NCI-H2171 (cell line): ENCODE results near the gene HINT2.

Experiments
- DNase-seq: peaks from one replicate; lab custom pipeline; 2025; lab: John Stamatoyannopoulos, UW

Gene HINT2

DNA sequence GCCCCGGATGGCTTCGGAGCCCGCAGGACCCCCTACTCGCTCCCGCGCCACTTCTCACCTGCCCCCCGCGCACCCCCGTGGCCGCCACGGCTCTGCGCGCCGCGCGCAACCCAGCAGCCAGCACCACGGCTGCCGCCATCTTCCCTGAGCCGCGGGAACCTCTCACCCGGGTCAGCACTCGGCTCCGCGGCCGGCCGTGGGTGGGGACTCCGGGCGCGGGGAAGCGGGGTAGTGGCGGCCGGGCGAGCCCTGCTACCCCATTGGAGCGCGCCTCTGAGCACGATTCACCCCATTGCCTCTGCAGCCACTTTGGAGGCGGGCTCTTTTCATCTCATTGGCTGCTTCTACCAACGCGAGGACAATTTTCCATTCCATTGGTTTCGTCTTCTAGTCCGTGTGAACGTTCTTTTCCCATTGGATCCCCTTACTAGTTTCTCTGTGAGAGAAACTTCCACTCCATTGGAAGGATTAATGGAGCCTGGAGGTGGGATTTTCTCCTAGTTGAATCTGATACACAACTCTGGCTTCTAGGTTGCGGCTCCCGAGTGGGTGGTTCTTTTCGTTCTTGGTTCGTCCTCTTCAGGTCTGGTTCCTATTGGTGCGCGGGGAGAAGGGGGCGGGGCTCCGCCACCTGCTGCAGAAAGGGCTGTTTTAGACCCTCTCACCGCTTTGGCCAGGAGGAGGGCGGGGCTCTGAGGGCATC lies at the start of gene HINT2:
HINT2 (minus strand) TSS at position 202 of the 703 bp plus-strand sequence; CDS start at position 139, 63 bp downstream.
- peak; percentile 90 for DNase-seq

DNA sequence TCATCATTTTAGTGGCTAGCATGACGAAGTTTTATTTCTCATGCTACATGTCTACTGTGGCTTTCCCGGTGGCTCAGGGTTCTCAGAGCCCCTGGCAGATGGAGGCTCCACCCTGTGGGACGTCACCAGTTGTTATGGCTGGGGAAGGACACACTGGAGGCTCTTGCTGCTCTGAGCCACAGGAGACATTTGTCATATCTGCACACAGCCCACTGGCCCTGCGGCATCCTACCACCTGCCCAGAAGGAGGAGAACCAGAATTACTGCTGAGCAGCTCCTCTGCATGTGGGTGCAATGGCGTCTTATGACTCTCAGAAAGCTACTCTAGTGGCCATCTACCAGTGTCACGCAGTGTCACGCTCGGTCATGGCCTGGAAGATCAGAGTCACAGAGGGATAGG lies 48.7 kb upstream of the HINT2 start:
- no peak for DNase-seq

DNA sequence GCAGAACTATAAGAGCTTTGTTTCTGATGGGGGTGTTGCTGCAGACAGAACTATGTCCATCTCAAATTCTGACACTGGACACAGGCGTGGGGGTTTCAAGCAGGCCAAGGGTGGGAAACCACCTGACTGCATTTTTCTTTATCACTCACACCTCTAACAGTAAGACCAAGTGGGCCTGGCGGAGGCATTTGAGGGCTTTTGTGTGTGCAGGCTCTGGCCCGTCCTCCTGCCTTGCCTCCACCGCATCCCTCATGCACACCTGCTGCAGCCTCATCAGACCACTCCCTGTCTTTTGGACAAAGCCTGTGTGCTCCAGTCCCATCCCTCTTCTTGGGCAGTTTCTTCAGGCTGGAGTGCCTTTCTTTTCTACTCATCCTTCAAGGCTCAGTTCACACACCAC lies 47.5 kb upstream of the HINT2 start:
- DNase-seq, result no peak

DNA sequence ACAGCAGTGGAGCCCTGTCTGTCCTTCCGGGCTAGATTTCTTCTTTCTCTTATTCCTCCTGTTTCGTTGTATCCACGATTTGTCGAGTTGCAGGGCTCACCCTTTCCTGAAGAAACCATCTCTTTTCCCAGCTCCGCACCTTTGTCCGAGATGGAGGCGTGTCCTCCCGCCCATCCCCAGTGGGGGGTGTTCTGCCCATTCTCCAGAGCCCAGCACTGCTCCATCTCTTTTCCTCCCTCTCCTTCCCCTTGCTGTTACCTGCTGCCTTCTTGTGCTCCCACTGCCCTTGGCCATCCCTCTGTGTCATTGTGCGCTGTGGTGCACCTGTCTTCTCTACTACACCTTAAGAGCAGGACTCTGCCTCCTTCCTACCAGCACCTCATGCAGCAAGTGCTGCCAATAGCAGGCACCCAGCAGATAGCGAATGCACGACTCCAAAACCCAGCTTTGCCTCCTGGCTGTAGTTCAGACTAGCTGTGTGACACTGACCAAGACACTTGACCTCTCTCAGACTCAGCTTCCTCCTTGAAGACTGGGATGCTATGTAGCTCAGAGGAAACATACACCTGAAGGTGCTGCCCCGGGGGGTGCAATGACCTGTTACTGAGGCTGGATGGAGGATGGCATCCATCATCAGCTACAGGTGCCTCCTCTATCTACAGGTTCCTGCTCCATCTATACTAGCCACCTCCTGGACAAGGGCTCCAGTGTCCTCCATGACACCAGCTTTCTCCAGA lies 46.5 kb upstream of the HINT2 start:
- DNase-seq, result no peak

DNA sequence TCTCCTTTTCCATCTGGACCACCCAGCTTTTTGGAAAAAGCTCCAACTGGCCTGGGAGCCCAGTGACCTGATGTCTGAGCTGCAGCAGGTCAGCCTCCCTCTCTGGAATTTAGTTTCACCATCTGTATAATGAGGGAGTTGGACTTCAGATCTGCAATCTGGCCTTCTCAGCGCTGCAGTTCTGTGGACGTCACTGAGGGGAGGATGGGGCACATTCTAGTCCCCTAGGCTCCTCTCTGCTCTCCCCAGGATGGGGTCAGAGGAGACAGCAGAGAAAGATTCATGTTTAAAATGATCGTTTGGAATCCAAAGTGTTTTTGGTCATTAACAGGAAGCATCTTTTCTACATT lies 45.1 kb upstream of the HINT2 start:
- no peak for DNase-seq

DNA sequence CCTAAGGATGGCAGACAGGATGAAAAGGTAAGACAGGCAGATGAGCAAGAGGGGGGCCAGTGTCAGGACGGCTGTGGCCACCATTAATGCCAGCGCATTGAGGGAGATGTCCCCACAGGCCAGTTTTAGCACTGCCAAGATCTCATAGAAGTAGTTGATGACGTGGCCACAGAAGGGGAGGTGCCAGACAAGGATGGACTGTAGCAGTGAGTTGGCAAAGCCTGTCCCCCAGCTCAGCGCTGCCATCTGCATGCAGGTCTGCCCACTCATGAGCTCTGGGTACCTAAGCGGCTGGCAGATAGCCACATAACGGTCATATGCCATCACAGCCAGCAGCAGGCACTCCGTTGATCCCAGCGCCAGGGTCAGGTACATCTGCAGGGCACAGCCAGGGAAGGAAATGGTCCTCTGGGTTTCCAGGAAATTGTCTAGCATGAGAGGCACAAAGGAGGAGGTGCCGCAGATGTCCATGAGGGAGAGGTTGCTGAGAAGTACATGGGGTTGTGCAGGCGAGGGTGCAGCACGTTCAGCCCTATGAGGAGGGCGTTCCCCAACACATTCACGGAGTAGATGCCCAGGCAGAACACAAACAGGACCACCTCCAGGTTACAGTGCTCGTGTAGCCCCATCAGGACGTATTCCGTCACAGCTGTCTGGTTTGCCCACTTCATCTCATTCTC lies 44.6 kb upstream of the HINT2 start:
- no peak for DNase-seq

DNA sequence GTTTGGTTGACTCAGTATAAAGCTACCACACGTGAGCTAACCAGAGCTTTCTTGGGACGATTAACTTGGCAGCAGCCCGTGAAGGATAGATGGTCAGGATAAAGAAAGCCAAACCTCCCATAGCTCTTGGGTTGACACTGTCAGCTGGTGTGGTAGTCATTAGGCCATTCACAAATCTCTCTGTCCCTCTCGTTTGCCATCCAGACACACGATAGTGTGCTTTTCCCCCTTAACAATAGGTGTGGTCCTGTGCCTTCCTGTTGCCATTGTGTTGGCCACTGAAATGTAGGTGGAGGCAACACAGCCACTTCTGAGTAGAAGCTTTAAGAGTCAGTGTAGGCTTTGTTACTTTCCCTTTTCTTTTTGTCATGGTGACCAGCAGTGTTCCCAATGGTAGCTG lies 43.6 kb upstream of the HINT2 start:
- no peak for DNase-seq

DNA sequence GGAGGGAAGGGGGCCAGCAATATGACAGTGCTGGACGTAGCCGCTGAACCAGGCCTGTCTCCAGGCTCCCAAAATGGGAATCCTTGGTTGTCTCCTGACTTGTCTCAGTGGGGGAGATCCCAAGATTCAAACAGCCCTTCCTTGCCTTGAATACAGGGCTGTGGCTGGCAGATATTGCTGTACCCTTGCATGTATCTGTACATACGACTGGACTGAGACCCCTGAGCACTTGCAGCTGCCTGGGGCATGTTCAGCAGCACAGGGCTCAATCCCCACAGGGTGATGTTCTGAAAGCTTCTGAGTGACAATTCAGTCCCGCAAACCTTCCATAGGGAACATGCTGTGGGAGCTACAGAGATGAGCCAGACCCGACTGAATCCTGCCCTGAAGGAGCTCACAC lies 42.0 kb upstream of the HINT2 start:
- no peak for DNase-seq

DNA sequence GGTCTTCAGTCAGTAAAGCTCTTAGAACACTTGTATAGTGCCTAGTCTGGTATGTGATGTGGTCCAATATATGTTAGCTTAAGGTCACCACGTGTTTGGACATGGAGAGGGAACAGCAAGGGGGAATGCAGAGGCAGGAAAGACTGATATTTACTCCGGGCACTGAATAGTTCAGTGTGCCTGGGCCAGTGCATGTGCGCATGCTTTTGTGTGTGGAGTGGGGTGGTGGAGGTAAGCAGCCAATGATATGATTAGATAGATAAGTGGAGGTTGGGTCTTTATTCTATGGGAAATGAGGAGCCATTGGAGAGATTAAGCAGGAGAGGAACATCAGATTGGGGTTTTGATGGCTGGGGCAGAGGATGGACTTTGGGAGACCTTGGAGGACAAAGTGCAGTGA lies 41.4 kb upstream of the HINT2 start:
- DNase-seq, result no peak

DNA sequence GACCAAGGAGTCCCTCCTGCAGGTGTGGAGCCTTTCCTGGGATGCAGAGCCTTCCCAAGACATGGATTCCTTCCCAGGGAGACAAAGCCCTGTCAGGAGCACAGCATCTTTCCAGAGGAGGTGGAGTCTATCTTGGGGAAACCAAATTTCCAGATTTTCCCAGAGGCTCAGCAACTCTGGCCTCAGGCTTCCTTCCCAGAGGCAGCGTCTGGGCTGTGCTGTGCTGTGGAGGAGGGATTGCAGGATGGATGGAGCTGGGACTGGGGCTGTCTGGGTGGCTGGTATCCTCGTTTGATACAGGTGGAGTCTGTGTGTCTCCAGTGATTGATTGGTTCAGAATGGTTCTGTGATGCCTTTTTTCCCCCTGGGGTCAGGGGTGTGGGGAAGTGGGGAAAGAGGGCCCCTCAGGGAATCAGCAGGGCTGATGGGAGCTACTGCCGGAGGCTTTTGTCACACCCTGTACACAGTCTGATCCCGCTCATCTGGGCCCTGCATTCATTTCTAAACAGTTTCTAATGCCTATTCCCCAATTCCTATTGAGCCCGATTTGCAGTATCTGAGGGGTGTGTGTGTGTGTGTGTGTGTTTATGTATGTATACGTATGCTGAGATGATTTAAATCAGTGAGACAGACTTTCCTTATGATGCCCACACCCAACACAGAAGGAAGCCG lies 39.4 kb upstream of the HINT2 start:
- no peak for DNase-seq

DNA sequence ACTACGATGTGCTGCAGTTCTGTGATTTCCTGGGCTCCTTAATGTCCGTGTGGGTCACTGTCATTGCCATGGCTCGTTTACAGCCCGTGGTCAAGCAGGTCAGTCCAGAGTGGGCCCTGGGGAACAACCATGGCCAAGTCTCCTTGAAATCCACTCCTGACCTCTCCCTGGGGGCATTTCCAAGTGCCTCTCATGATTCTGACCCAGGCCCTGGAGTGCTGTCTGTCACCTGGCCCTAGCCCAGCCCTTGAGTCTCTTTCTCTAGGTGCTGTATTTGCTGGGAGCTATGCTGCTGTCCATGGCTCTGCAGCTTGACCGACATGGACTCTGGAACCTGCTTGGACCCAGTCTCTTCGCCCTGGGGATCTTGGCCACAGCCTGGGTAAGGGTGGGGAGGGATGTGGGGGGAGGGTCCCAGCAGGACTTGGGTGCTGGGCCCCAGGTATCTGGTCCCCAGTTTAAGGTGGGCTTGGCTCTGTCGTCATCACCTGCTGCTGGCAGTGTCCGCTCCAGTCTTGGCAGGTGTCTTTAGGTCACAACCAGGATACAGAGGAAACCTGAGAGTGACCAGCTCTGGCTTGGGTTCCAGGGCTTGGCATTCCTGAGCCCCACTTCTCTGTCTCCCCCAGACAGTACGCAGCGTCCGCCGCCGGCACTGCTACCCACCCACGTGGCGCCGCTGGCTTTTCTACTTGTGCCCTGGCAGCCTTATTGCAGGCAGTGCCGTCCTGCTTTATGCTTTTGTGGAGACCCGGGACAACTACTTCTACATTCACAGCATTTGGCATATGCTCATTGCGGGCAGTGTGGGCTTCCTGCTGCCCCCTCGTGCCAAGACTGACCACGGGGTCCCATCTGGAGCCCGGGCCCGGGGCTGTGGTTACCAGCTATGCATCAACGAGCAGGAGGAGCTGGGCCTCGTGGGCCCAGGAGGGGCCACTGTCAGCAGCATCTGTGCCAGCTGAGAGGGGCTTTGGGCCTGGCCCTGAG lies 38.3 kb upstream of the HINT2 start:
- DNase-seq, result no peak

DNA sequence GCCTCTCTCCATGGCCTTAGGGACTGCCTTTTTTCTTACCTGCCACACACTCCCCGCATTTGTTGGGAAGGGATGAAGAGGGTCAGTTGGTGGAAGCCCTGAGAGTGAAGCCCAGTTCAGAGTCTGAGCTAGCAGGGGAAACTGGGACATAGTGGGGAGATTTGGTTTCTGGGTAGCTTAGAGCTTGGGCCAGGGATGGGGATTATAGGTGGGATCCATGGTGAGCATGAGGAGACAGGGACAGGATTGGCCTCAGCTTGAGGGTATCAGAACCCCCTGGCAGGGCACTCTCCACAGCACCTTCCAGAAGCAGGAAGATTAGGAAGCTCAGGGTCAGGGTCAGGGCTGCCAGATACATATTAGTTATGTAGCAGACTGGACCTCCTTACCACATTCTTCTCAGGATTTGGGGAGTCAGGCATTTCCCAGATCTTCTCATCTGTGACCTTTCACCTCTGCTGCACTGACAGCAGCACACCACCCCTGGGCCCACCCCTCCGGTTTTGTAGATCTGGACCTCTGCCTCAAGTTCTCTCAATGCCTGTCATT lies 37.5 kb upstream of the HINT2 start:
- DNase-seq, result no peak

DNA sequence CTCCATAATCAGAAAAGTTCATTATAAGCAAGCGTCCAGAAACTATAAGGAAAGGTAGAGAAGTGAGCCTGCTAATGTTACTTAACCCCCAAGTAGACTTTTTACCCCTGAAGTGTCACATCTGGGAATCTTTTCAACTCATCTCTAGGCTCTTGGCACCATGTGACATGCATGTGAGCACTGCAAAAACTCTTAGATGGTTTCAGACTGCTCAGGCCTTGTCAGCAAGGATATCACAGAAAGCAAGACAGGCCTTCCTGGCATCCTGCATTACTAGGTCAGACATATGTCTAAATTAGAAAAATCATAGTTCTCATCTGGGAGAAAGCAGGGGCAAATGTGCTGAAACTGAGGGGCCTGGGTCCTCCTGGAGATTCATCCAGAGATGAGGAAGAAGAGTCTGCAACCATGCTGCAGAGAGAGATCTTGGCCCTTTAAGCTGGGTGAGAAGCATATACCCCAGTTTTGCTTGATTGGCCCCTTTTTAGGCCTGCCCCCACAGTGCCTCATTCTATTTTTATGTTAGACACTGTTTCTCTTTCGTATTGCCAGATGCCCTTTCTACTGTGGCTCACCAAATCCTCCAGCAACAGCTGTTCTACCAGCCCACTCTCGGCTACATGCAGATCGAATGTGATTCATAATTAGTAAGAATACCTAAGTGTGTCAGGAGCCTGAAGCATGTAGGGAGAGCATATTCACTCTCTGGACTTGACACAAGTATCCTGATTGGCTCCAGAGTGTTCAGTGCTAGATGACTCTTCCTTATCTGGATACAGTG lies 33.1 kb upstream of the HINT2 start:
- DNase-seq, result no peak

DNA sequence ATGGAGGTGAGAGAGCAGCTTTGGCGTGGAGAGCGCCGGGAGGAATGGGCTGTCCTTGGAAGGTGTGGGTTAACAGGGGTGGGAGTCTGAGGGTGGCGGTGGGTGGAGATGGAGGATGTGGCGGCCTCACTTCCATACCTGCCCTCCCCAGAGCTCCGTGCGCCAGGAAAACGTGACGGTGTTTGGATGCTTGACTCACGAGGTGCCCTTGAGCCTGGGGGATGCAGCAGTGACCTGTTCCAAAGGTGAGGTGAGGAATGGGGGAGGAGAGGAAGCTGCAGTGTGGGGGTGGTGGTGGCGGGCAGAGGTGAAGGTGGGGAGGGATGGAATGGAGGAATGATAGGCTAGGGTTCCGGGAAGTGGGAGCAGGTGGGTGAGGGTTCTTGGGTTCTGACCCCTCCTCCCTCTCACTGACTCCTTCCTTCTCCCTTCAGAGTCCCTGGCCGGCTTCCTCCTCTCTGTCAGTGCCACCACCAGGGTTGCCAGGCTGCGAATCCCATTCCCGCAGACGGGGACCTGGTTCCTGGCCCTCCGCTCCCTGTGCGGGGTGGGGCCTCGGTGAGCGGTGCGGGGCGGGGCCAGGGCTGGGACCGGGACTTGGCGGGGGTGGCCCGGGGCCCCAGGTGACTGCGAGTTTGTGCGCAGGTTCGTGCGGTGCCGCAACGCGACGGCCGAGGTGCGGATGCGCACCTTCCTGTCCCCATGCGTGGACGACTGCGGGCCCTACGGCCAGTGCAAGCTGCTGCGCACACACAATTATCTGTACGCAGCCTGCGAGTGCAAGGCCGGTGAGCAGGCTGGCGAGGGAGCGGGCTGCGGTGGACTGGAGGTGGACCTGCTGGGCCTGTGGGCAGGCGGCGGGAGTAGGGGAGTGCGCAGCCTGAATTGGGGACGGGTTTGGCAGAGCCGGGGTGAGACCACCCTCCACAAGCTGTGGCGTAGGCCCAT lies 31.3 kb upstream of the HINT2 start:
- DNase-seq, result no peak

DNA sequence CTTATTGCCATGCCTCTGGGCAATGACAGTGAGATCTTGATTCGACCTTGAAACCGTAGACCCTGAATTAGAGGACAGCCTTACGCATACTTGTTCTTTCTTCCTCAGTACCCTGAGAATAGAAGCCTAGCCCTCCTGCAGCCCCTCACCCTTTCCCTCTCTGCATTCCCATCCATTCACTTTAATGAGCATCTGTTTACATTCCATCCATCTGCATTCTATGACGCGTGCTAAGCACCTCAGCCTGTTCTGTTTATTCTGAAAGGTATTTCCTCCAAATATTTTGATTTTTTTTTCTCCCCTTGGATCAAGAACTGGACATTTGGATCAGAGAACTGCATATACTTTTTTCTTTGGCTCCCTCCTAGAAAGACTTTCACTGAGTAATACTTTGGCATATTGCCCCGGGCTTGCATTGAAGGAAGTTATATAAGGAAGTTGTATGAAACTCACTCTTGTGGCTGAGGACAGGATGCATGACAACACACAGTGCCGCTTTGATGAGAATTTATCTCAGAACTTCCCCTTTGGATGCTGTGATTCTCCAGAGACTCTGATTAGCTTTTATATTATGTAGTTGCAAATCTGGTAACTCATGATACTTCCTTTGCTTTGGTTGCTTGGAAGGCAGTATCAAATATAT lies 29.9 kb upstream of the HINT2 start:
- no peak for DNase-seq

DNA sequence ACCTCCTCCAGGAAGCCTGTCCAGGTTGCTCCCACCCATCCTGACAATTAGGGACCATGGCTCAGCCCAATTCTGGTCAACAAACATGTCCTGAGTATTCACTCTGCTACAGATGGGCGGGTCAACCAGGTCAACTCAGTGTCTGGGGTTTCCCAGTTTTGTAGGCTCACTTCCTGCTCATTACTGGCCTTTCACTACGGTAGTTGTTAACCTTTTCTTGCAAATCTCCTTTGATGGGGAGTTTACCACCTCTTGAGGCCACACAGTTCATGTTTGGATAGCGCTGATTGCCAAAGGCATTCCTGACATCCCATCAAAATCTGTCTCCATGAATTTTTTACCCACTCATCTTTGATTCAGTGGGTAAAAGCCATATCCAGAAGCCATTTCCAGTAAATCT lies 28.0 kb upstream of the HINT2 start:
- DNase-seq, result no peak

DNA sequence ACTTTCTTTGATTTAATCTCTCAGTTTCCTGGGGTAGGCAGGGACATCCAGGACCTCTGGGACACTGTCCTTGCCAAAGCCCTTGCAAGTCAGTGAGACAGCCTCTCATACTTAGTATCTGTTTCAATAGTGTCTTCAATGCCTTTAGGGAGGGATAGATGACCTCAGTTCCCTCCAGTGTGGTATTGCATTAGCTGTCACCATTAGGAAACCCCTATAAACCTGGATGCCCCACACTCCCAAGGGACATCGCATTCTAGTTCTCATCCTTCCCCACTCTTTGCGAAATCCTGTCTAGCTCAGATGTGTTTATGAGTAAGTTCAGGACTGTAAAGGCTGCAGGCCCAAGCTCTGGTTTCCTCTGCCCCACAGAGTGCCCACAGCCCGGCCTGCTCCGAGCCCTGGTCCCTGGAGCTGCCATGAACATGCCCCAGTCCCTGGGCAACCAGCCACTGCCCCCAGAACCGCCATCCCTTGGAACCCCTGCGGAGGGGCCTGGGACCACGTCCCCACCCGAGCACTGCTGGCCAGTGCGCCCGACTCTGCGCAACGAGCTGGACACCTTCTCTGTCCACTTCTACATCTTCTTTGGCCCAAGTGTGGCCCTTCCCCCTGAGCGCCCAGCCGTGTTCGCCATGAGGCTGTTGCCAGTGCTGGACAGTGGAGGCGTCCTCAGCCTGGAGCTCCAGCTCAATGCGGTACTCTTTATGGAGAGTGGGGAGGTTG lies 27.3 kb upstream of the HINT2 start:
- no peak for DNase-seq

DNA sequence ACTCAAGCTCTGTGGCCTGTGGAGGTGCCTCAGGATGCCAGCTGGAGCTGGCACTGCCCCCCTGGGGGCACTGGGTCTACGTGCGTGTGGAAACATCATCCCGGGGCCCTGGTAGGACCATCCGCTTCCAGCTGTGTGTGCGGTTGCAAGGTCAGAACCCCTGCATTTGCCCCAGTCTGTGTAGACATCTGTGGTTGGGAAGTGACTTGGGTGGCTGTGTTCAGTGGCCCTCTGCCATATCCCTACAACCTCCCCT lies 26.7 kb upstream of the HINT2 start:
- no peak for DNase-seq
